Neutrophil (primary cell): ENCODE measurements around the gene ITGA2B.
"Not testable (repeated sequence)": the region's sequence is repeated elsewhere in the genome, so short reads cannot be mapped to it uniquely, and the experiment has no call there.

Source experiments
- H3K27ac ChIP-seq: fragments of 200-600 bp; sonication (generic); 2 replicates; pipeline ENCODE4 v1.5.1; 2016; ENCODE audit warnings: mild to moderate bottlenecking, moderate library complexity
- H3K27me3 ChIP-seq: fragments of 200-600 bp; sonication (generic); 2 replicates; pipeline ENCODE4 v1.6.0; 2016; ENCODE audit warnings: mild to moderate bottlenecking
- H3K36me3 ChIP-seq: fragments of 200-600 bp; sonication (generic); 2 replicates; pipeline ENCODE4 v1.5.1; 2017
- H3K4me1 ChIP-seq, 2 experiments: fragments of 200-600 bp in 1 of 2; sonication (generic) in 1 of 2; 1 replicate in 1 of 2; 2 replicates in 1 of 2; pipeline versions ENCODE4 v1.5.1 to v1.6.1; 2013 to 2016; ENCODE audit warnings: low read depth in 1 of 2, low read length in 1 of 2, mild to moderate bottlenecking in 1 of 2, moderate library complexity in 1 of 2; ENCODE audit not compliant: control insufficient read depth in 1 of 2, insufficient read depth in 1 of 2
- H3K4me3 ChIP-seq, 2 experiments: fragments of 200-600 bp in 1 of 2; sonication (generic) in 1 of 2; 1 replicate in 1 of 2; 2 replicates in 1 of 2; pipeline ENCODE4 v1.5.1; 2013 to 2016; ENCODE audit warnings: low read depth in 1 of 2, low read length in 1 of 2, mild to moderate bottlenecking in 1 of 2, moderate library complexity in 1 of 2
- H3K9me3 ChIP-seq: fragments of 200-600 bp; sonication (generic); 2 replicates; pipeline ENCODE4 v1.5.1; 2016
- TF ChIP-seq, protein P1 (sequence below): fragments of 200-600 bp; sonication (generic); IDR thresholded peaks from 2 replicates; pipeline ENCODE4 v1.5.1; 2016; ENCODE audit warnings: antibody characterized with exemption

The ITGA2B gene

DNA sequence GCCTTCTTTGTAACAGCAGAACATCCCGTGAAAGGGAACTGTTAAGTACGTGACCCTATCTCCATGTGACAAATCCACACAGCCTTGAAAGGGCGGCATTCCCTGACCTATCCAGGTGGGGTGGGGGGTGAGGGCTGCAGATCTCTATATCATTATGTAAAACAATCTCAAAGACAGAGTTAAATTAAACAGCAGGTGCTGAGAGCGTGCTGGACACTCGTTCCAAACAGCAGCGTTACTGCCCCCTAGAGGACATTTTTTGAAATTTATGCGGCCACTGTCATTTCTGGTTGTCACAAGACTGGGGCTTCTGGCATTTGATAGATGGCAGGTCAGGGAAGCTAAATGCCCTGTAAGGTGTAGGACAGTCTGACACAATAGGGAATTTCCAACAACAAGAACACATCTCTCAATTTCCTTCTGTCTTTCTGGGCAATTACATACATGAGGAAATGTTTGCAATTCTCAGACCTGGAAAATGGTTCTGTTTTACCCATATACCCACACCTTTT lies 58.1 kb downstream of the ITGA2B start:
- no peaks in the 10 kb centered on the region for H3K9me3 ChIP-seq
- H3K27me3 ChIP-seq, result no peaks in the 10 kb centered on the region
- H3K4me3 ChIP-seq, result peak overlapping the region in 1 of 2 experiments; percentile 43
- no peaks in the 10 kb centered on the region for H3K36me3 ChIP-seq
- peak overlapping the region; percentile 86 for H3K27ac ChIP-seq
- TF ChIP-seq, protein P1, sequence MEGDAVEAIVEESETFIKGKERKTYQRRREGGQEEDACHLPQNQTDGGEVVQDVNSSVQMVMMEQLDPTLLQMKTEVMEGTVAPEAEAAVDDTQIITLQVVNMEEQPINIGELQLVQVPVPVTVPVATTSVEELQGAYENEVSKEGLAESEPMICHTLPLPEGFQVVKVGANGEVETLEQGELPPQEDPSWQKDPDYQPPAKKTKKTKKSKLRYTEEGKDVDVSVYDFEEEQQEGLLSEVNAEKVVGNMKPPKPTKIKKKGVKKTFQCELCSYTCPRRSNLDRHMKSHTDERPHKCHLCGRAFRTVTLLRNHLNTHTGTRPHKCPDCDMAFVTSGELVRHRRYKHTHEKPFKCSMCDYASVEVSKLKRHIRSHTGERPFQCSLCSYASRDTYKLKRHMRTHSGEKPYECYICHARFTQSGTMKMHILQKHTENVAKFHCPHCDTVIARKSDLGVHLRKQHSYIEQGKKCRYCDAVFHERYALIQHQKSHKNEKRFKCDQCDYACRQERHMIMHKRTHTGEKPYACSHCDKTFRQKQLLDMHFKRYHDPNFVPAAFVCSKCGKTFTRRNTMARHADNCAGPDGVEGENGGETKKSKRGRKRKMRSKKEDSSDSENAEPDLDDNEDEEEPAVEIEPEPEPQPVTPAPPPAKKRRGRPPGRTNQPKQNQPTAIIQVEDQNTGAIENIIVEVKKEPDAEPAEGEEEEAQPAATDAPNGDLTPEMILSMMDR, result peak; percentile 78
- peaks cover 71 to 76% of the 10 kb centered on the region in 2 experiments for H3K4me1 ChIP-seq

DNA sequence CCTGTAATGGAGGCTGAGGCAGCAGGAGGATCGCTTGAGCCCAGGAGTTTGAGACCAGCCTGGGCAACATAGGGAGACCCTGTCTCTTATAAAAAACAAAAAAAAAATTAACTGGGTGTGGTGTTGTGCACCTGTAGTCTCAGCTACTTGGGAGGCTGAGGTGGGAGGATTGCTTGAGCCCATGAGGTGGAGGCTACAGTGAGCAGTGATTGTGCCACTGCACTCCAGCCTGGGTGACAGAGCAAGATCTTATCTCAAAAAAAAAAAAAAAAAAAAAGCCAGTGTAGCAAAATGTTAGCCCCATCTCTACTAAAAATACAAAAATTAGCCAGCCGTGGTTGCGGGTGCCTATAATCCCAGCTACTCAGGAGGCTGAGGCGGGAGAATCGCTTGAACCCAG lies 59.2 kb downstream of the ITGA2B start:
- H3K27ac ChIP-seq, H3K27me3 ChIP-seq, H3K4me3 ChIP-seq, H3K36me3 ChIP-seq, H3K9me3 ChIP-seq: not testable (repeated sequence)
- H3K4me1 ChIP-seq, result peaks cover 71 to 76% of the 10 kb centered on the region in 2 experiments

DNA sequence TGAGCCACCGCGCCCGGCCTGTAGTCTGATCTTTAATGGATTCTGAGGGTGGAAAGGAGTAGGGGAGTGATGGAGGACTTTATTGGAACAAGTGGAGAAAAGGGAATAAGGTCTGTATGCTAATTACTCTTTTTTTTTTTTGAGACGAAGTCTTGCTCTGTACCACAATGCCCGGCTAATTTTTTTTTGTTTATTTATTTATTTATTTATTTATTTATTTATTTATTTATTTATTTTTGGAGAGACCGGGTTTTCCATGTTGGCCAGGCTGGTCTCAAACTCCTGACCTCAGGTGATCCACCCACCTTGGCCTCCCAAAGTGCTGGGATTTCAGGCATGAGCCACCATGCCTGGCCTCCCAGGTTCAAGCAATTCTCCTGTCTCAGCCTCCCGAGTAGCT lies 59.9 kb downstream of the ITGA2B start:
- H3K27ac ChIP-seq, H3K4me3 ChIP-seq, H3K27me3 ChIP-seq, H3K9me3 ChIP-seq, H3K36me3 ChIP-seq: not testable (repeated sequence)
- peaks cover 69 to 74% of the 10 kb centered on the region in 2 experiments for H3K4me1 ChIP-seq

DNA sequence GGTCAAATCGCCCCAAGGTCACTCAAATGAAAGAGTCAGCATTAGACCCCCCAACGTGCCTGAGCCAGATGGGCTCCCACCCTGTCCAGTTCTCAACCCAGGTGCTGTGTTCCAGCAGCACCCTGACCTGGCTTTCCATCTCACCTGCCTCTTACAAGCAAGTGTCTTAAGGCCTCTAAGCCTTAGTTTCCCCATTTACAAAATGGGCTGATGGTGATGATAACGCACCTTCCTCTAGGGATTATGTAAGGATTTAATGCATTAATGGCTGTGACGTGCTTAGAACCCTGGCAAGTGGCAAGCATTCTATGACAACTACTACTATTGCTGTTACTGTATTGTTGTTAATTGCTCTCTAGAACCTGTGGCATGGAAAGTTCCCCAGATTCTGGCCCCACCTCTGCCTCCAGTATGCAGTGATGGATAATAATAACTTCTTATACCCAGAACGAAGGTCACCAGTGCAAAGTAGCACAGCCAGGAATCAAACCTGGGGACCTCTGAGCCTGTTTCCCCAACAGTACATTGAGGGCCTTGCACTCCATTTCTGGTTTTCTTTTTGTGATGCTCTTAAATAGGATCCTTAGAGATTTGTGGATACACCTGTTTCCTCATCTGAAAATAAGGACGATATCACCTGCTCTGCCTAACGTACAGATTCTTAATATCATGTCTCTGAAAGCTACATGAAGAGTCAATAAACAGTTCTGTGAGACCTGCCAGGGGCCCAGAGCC lies 61.6 kb downstream of the ITGA2B start:
- TF ChIP-seq, protein P1, result no peak
- Histone ChIP-seq H3K27ac (no peak overlapping the region), H3K4me3 (no peak overlapping the region), H3K4me1 (peaks cover 62 to 66% of the 10 kb centered on the region in 2 experiments), H3K9me3 (no peaks in the 10 kb centered on the region), H3K36me3 (no peaks in the 10 kb centered on the region), H3K27me3 (no peaks in the 10 kb centered on the region)

DNA sequence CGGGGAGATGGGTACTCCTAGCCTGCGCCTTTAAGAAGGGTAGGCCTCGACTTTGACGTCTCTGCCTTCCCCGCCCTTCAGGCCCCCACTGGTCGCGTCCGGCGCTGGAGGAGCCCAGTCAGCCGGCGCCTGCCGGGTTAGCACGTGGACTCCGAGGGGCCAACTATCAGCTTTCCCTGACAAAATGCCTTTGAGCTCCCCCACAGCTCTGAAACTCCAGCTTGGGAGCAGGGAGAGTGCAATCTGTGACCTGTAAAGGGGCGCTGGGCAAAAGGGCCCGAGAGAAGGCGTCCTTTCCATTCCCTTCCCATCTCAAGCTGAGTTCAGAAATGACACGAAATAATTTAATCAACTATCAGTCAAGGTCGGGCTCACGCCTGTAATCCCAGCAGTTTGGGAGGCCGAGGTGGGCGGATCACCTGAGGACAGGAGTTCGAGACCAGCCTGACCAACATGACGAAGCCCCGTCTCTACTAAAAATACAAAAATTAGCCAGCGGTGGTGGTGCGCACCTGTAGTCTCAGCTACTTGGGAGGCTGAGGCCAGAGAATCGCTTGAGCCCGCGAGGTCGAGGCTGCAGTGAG lies 62.5 kb downstream of the ITGA2B start:
- TF ChIP-seq, protein P1, result no peak
- Histone ChIP-seq H3K36me3 (no peaks in the 10 kb centered on the region), H3K4me3 (peak overlapping the region; percentile 51 to 88), H3K27me3 (no peaks in the 10 kb centered on the region), H3K4me1 (peaks cover 52 to 57% of the 10 kb centered on the region in 2 experiments), H3K9me3 (no peaks in the 10 kb centered on the region), H3K27ac (peak overlapping the region; percentile 71)

DNA sequence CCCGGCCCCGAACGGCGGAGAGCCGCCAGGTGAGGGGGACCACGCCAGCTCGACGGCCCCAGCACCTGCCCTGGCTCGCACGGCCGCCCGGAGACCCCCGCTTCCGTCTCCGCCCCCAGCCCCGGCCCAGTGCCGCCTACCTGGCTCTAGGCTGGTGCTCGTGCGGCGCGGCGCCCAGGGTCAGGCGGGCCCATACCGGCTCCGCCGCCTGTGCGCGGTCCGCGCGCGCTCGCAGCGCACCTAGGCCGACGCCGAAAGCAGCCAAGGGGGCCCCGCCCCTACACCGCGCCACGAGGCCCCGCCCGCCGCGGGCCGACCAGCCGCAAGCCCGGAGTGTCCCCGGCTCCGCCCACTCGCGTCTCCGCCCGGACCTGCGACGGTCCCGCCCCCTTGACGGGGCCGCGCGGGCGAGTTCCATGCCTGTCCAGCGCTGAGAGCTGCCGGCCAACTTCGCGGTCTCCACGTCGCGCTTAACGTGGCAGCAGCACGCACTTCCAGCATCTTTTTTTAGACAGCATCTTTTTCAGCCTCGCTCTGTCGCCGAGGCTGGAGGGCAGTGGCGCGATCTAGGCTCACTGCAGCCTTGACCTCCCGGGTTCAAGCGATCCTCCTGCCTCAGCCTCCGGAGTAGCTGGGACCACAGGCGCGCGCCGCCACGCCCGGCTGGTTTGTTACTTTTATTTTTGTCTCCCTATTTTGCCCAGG lies 64.7 kb downstream of the ITGA2B start, which contains the start of gene SLC25A39:
TSS of gene SLC25A39 (minus strand) at position 253 of the 705 bp plus-strand sequence. CDS start 1,261 bp downstream, outside the sequence.
- no peaks in the 10 kb centered on the region for H3K9me3 ChIP-seq
- TF ChIP-seq, protein P1, result peak; percentile 45
- H3K27ac ChIP-seq, result peak within 1 kb of the TSS; percentile 71
- H3K27me3 ChIP-seq, result no peaks in the 10 kb centered on the region
- peaks cover 33 to 36% of the 10 kb centered on the region in 2 experiments for H3K4me1 ChIP-seq
- peaks cover 18% of the 10 kb centered on the region for H3K36me3 ChIP-seq
- peak within 1 kb of the TSS; percentile 72 to 88 for H3K4me3 ChIP-seq
